BE2C (cell line): ENCODE measurements around the gene RNASE3. TPM values are rescaled to one million over a fixed set of nuclear protein-coding genes. Genes with fewer than 3 reads are reported as not detected.
"Not testable (repeated sequence)": the region's sequence is repeated elsewhere in the genome, so short reads cannot be mapped to it uniquely, and the experiment has no call there.

Experiments used
- DNase-seq: peaks from one replicate; pipeline ENCODE4 v3.0.0-alpha.2; 2020
- H3K27me3 ChIP-seq: fragments of 250-450 bp; sonication (Bioruptor Pico); 2 replicates; pipeline ENCODE4 v1.5.1; 2020; ENCODE audit warnings: mild to moderate bottlenecking
- H3K36me3 ChIP-seq: fragments of 250-450 bp; sonication (Bioruptor Pico); 2 replicates; pipeline ENCODE4 v1.5.1; 2020; ENCODE audit warnings: mild to moderate bottlenecking
- H3K4me1 ChIP-seq: fragments of 250-450 bp; sonication (Bioruptor Pico); 2 replicates; pipeline ENCODE4 v1.5.1; 2020
- H3K4me3 ChIP-seq: 2 replicates; pipeline ENCODE4 v1.5.1; 2011; ENCODE audit warnings: low read depth, low read length
- H3K9me3 ChIP-seq: fragments of 250-450 bp; sonication (Bioruptor Pico); 2 replicates; pipeline ENCODE4 v1.5.1; 2020
- CTCF ChIP-seq: IDR thresholded peaks from 2 replicates; pipeline ENCODE4 v1.5.1; 2012; ENCODE audit warnings: mild to moderate bottlenecking, low read depth, low read length
- polyA plus RNA-seq: library from polyadenylated mRNA; unstranded; fragments of >200 nt; gene quantifications from one replicate; pipeline ENCODE4 v1.2.1, GENCODE V29; 2012; ENCODE audit warnings: low read depth, missing spikeins; ENCODE audit not compliant: insufficient read length, insufficient read depth

The RNASE3 gene
- polyA plus RNA-seq, result not detected

- DNase-seq, H3K4me1 ChIP-seq, H3K9me3 ChIP-seq, H3K4me3 ChIP-seq, H3K36me3 ChIP-seq: not testable (repeated sequence)
- peaks cover 49% of the 10 kb centered on the region for H3K27me3 ChIP-seq
Observed at GRCh38 chr14:20891126-20891825, at the start of gene RNASE3. RNASE3 (plus strand) TSS chr14:20891385; CDS start chr14:20891687, 302 bp downstream.

GRCh38 chr14:20846560-20846959 lies 44.6 kb upstream of the RNASE3 start:
- Histone ChIP-seq H3K4me3 (no peak overlapping the region), H3K4me1 (no peaks in the 10 kb centered on the region), H3K27me3 (peaks cover 46% of the 10 kb centered on the region), H3K36me3 (no peaks in the 10 kb centered on the region), H3K9me3 (no peaks in the 10 kb centered on the region)
- no peak for TF ChIP-seq CTCF
- DNase-seq, result no peak

- peaks cover 61% of the 10 kb centered on the region for H3K27me3 ChIP-seq
Observed at GRCh38 chr14:20848316-20848954, 42.8 kb upstream of the RNASE3 start.

GRCh38 chr14:20848955-20849570 lies 42.1 kb upstream of the RNASE3 start:
- H3K4me3 ChIP-seq, result no peak overlapping the region
- H3K27me3 ChIP-seq, result peaks cover 62% of the 10 kb centered on the region
- TF ChIP-seq CTCF, result no peak
- no peaks in the 10 kb centered on the region for H3K36me3 ChIP-seq
- H3K9me3 ChIP-seq, result no peaks in the 10 kb centered on the region
- H3K4me1 ChIP-seq, result no peaks in the 10 kb centered on the region
- no peak for DNase-seq

More at GRCh38 chr14:20848316-20848954, 42.8 kb upstream of the RNASE3 start:
- Histone ChIP-seq H3K36me3 (no peaks in the 10 kb centered on the region), H3K4me3 (no peak overlapping the region), H3K4me1 (no peaks in the 10 kb centered on the region), H3K9me3 (no peaks in the 10 kb centered on the region)
- no peak for TF ChIP-seq CTCF
- DNase-seq, result no peak

GRCh38 chr14:20853042-20853441 lies 38.1 kb upstream of the RNASE3 start:
- peaks cover 60% of the 10 kb centered on the region for H3K27me3 ChIP-seq
- H3K36me3 ChIP-seq, result no peaks in the 10 kb centered on the region
- DNase-seq, result no peak
- no peaks in the 10 kb centered on the region for H3K9me3 ChIP-seq
- TF ChIP-seq CTCF, result no peak
- no peak overlapping the region for H3K4me3 ChIP-seq
- H3K4me1 ChIP-seq, result no peaks in the 10 kb centered on the region

- H3K4me3 ChIP-seq, result no peak overlapping the region
- TF ChIP-seq CTCF, result peak; percentile 69
- H3K36me3 ChIP-seq, result no peaks in the 10 kb centered on the region
- peak; percentile 42 for DNase-seq
- H3K27me3 ChIP-seq, result peaks cover 55% of the 10 kb centered on the region
- H3K9me3 ChIP-seq, result no peaks in the 10 kb centered on the region
- no peaks in the 10 kb centered on the region for H3K4me1 ChIP-seq
Observed at GRCh38 chr14:20855652-20856291, 35.4 kb upstream of the RNASE3 start.
